Thyroid gland (tissue), 4 donors: ENCODE measurements around the gene KRTAP9-7. TPM values are rescaled to one million over a fixed set of nuclear protein-coding genes. Genes with fewer than 3 reads are reported as not detected.

Experiments used
- DNase-seq, 2 donors: peaks; one replicate each; pipeline ENCODE4 v3.0.0-alpha.2; 2019
- H3K27ac ChIP-seq, 3 donors: fragments of 200-600 bp; sonication (generic); 1 replicate in 2 of 3; 2 replicates in 1 of 3; pipeline ENCODE4 v1.5.1; 2016 to 2019; ENCODE audit warnings: mild to moderate bottlenecking in 1 of 3, moderate library complexity in 1 of 3
- H3K27me3 ChIP-seq: fragments of 200-600 bp; sonication (generic); one replicate; pipeline ENCODE4 v1.5.1; 2019
- H3K36me3 ChIP-seq, 2 donors: fragments of 200-600 bp; sonication (generic); one replicate each; pipeline ENCODE4 v1.5.1; 2016 to 2019
- H3K4me1 ChIP-seq, 2 donors: fragments of 200-600 bp; sonication (generic); one replicate each; pipeline ENCODE4 v1.5.1; 2017 to 2019
- H3K4me3 ChIP-seq, 3 donors: fragments of 200-600 bp; sonication (generic); replicated peaks in 1 of 3; 1 replicate in 2 of 3; 2 replicates in 1 of 3; pipeline ENCODE4 v1.5.1; 2016; ENCODE audit warnings: mild to moderate bottlenecking in 1 of 3
- H3K9me3 ChIP-seq: fragments of 200-600 bp; sonication (generic); one replicate; pipeline ENCODE4 v1.5.1; 2017
- POLR2A ChIP-seq, 2 donors: fragments of 450-650 bp; IDR thresholded peaks; one replicate each; pipeline ENCODE4 v1.6.1; 2017; ENCODE audit warnings: antibody characterized with exemption in 2 of 2, mild to moderate bottlenecking in 2 of 2, moderate library complexity in 1 of 2
- WGBS, 2 donors: methylation state at CpG; one replicate each; pipeline ENCODE4 v1.1.5; 2017; 5-methylcytosine and 5-hydroxymethylcytosine counted together
- intact Hi-C: fragments of 100-400 bp; cut with DNase I; formaldehyde crosslinking; loops from one replicate; pipeline ENCODE4 v1.15.1; 2023
- total RNA-seq, 4 donors: library from RNA; depleted of rRNA; stranded (reverse); fragments of >200 nt; gene quantifications; one replicate each; pipeline ENCODE4 v1.2.3, GENCODE V29; 2016
- TF ChIP-seq, protein P1 (sequence below), 6 experiments: fragments of 200-600 bp in 3 of 6; fragments of 450-650 bp in 3 of 6; sonication (generic) in 3 of 6; IDR thresholded peaks; one replicate each; pipeline ENCODE4 v1.5.1; 2016 to 2019; ENCODE audit warnings: antibody characterized with exemption in 6 of 6, mild to moderate bottlenecking in 2 of 6, inconsistent platforms in 1 of 6, moderate library complexity in 1 of 6

The KRTAP9-7 gene
- total RNA-seq, 4 donors from 2014 or later, result not detected

DNA sequence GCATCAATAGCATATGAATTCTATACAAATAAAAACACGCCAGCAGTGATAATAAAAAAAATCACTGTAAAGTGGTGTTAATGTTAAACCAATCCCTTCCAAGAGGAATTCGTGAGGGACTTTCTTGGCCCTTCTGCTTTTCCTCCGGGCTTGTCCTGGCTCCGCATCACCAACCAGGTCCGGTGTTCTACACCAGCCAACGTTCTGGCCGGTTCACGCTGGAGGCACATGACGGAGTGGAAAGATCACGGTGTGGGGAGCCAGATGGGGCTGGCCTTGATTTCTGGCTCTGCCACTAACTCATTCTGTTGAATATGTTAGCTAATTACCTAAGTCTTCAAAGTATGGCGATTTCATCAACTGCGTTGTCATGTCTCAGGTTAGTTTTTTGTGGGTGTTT, 28.6 kb downstream of the KRTAP9-7 start:
- Histone ChIP-seq H3K4me1 (peaks cover 0 to 18% of the 10 kb centered on the region in 2 donors), H3K27me3 (no peaks in the 10 kb centered on the region), H3K36me3 (no peaks in the 10 kb centered on the region), H3K9me3 (no peaks in the 10 kb centered on the region), H3K27ac (no peak overlapping the region), H3K4me3 (no peak overlapping the region)
- 82 to 86% methylated on average over 12 of the region's 12 CpGs for WGBS, 2 donors
- no peak for DNase-seq
- intact Hi-C loops, result no loop called here
- TF ChIP-seq, protein P1, sequence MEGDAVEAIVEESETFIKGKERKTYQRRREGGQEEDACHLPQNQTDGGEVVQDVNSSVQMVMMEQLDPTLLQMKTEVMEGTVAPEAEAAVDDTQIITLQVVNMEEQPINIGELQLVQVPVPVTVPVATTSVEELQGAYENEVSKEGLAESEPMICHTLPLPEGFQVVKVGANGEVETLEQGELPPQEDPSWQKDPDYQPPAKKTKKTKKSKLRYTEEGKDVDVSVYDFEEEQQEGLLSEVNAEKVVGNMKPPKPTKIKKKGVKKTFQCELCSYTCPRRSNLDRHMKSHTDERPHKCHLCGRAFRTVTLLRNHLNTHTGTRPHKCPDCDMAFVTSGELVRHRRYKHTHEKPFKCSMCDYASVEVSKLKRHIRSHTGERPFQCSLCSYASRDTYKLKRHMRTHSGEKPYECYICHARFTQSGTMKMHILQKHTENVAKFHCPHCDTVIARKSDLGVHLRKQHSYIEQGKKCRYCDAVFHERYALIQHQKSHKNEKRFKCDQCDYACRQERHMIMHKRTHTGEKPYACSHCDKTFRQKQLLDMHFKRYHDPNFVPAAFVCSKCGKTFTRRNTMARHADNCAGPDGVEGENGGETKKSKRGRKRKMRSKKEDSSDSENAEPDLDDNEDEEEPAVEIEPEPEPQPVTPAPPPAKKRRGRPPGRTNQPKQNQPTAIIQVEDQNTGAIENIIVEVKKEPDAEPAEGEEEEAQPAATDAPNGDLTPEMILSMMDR (IDR thresholded peaks at IDR 0.05), result no peak
- no peak for TF ChIP-seq POLR2A (IDR thresholded peaks at IDR 0.05)

DNA sequence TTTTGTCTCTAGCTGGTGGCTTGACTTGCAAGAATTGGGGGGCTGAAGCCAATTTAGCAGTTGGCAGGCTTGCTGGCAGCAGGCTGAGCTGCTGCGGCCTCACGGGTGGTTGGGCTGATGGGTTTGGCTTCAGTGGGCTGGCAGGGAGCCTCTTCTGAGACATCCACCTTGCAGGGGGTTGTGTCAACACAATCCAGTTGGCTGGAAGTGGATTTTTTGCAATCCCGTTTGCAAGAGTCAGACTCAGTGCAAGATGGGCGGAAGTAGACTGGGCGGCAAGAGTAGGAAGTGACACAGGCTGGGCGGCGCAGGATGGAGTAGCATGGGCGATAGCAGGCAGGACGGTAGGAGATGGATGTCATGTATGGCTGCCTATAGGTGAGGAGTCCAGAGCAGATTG, 32.1 kb downstream of the KRTAP9-7 start:
- Histone ChIP-seq H3K4me1 (peaks cover 0 to 18% of the 10 kb centered on the region in 2 donors), H3K27me3 (no peaks in the 10 kb centered on the region), H3K36me3 (no peaks in the 10 kb centered on the region), H3K4me3 (no peak overlapping the region), H3K27ac (no peak overlapping the region), H3K9me3 (no peaks in the 10 kb centered on the region)
- no peak for TF ChIP-seq POLR2A (IDR thresholded peaks at IDR 0.05)
- TF ChIP-seq, protein P1 (IDR thresholded peaks at IDR 0.05), result no peak
- intact Hi-C loops, result no loop called here
- DNase-seq, result peak; percentile 69 to 77
- 60 to 64% methylated on average over 9 of the region's 9 CpGs for WGBS, 2 donors

DNA sequence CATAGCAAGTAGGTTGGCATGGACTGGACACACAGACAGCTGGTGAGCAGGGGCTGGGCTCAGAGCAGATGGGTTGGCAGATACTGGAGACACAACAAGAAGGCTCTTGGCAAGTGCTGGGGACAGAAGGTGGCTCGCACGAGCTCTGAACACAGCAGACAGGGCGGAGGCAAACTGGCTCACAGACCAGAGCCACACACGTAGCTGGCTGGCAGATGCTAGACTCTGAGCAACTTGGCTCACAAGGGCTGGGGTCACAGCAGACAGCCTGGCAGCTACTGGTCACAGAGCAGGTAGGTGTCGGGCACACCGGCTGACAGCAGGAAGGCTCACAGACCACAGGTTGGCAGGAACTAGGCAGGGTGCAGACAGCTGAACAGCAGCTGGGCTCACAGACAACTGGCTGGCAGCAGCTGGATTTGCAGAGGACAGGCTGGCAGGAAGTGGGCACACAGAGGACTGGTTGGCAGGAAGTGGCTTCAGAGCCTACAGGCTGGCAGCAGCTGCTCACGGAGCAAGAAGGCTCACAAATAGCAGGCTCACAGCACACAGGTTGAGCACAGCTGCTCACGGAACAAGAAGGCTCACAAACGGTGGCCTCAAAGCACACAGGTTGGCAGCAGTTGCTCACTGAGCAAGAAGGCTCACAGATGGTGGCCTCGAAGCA, 32.9 kb downstream of the KRTAP9-7 start:
- Histone ChIP-seq H3K4me1 (peaks cover 0 to 18% of the 10 kb centered on the region in 2 donors), H3K4me3 (no peak overlapping the region), H3K27ac (no peak overlapping the region), H3K27me3 (no peaks in the 10 kb centered on the region), H3K36me3 (no peaks in the 10 kb centered on the region), H3K9me3 (no peaks in the 10 kb centered on the region)
- intact Hi-C loops, result no loop called here
- TF ChIP-seq, protein P1 (IDR thresholded peaks at IDR 0.05), result no peak
- no peak for TF ChIP-seq POLR2A (IDR thresholded peaks at IDR 0.05)
- WGBS, 2 donors, result 54 to 74% methylated on average over 7 to 10 of the region's 10 CpGs
- peak; percentile 27 to 49 for DNase-seq

DNA sequence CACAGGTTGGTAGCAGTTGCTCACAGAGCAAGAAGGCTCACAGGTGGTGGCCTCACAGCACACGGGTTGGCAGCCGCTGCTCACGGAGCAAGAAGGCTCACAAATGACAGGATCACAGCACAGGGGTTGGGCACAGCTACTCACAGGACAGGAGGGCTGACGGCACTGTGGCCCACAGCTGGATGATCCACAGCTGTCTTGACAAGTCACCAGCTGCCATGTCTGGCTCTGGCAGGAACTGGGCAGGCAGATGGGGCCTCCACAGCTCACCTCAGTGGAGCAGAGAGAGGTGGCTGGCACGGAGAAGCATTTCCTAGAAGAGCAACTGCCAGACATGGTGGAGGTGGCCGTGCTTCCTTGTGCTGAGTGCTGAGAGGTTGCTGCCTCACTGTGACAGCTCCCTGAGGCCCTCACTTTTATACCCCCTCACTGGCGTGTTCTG, 33.4 kb downstream of the KRTAP9-7 start, which contains the start of gene KRTAP16-1:
Gene KRTAP16-1, minus strand, starts transcription at position 392 of the 442 bp plus-strand sequence. Its CDS starts 56 bp downstream, at position 336.
- 71 to 81% methylated on average over 4 to 6 of the region's 7 CpGs for WGBS, 2 donors
- Histone ChIP-seq H3K27ac (no peak within 1 kb of the TSS), H3K36me3 (no peaks in the 10 kb centered on the region), H3K4me1 (peaks cover 0 to 18% of the 10 kb centered on the region in 2 donors), H3K9me3 (no peaks in the 10 kb centered on the region), H3K27me3 (no peaks in the 10 kb centered on the region), H3K4me3 (no peak within 1 kb of the TSS)
- no peak for DNase-seq
- intact Hi-C loops, result no loop called here
- TF ChIP-seq POLR2A (IDR thresholded peaks at IDR 0.05), result no peak
- TF ChIP-seq, protein P1 (IDR thresholded peaks at IDR 0.05), result no peak

DNA sequence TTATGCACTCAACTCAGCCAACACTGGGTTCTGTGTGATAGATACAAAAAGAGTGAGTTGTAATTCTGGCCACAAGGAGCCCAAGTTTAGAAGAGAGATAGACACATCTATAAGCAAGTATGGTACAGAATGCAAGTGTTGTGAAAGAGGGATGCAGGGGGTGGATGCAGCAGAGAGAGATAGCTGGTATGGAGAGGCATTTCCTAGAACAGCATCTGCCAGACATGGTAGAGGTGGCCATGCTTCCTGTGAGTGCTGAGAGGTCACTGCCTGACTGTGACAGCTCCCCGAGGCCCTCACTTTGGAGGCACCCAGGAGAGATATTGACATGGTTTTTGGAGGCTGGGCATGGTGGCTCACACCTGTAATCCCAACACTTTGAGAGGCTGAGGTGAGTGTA, 35.6 kb downstream of the KRTAP9-7 start:
- H3K4me3 ChIP-seq, result no peak overlapping the region
- 89% methylated on average over 1 of the region's 1 CpG for WGBS, 2 donors
- no peaks in the 10 kb centered on the region for H3K27me3 ChIP-seq

More for the DNA sequence above, 35.6 kb downstream of the KRTAP9-7 start:
- Histone ChIP-seq H3K27ac (no peak overlapping the region), H3K36me3 (no peaks in the 10 kb centered on the region), H3K9me3 (no peaks in the 10 kb centered on the region), H3K4me1 (peaks cover 0 to 18% of the 10 kb centered on the region in 2 donors)
- TF ChIP-seq, protein P1 (IDR thresholded peaks at IDR 0.05), result no peak
- no peak for TF ChIP-seq POLR2A (IDR thresholded peaks at IDR 0.05)
- intact Hi-C loops, result no loop called here
- no peak for DNase-seq
